WI38 (cell line): ENCODE measurements around the gene CCL4.
"Not testable (repeated sequence)": the region's sequence is repeated elsewhere in the genome, so short reads cannot be mapped to it uniquely, and the experiment has no call there.

Experiments
- H3K4me3 ChIP-seq: 2 replicates; pipeline ENCODE4 v1.5.1; 2011; ENCODE audit warnings: low read depth, mild to moderate bottlenecking, control low read depth, low read length
- TF ChIP-seq, protein P1 (sequence below): IDR thresholded peaks from 2 replicates; pipeline ENCODE4 v1.5.1; 2012; ENCODE audit warnings: low read depth, mild to moderate bottlenecking, control low read depth, low read length

CCL4 gene

DNA sequence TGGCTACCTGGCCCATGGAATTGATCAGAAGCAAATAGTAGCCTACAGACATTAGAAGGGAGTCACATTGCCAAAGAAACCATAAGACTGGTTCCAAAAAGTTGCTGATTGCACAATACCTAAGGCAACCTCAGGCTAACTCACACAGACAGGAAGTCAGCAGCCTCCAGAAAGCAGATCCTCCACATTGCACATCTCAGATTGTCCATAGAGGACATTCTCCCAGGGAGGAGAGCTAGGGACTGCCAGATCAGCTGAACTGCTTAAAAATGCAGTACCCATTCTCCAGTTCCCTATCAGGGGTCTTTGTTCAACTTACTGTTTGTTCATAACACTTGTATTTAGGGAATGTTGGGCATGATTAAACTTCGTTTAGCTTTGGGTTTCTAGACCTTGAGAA lies 17.9 kb upstream of the CCL4 start:
- TF ChIP-seq, protein P1, sequence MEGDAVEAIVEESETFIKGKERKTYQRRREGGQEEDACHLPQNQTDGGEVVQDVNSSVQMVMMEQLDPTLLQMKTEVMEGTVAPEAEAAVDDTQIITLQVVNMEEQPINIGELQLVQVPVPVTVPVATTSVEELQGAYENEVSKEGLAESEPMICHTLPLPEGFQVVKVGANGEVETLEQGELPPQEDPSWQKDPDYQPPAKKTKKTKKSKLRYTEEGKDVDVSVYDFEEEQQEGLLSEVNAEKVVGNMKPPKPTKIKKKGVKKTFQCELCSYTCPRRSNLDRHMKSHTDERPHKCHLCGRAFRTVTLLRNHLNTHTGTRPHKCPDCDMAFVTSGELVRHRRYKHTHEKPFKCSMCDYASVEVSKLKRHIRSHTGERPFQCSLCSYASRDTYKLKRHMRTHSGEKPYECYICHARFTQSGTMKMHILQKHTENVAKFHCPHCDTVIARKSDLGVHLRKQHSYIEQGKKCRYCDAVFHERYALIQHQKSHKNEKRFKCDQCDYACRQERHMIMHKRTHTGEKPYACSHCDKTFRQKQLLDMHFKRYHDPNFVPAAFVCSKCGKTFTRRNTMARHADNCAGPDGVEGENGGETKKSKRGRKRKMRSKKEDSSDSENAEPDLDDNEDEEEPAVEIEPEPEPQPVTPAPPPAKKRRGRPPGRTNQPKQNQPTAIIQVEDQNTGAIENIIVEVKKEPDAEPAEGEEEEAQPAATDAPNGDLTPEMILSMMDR = no peak
- H3K4me3 ChIP-seq = no peak overlapping the region

DNA sequence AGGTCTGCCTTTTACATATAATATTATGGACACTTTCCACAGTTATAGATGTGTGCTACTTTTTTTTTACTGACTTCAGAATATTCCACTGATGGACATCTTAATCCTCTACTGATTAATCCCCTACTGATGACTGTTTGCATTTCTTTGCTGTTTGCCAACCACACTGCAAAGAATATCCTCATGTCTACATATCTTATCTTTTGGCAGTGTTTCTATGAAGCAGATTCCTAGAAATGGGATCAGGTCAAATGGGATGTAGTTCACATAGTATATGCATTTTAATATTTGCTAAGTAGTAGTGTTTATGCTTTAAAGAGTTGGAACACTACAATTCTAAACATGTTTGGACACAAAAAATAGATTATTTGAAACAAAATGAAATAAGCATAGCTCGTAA lies 16.8 kb upstream of the CCL4 start:
- no peak overlapping the region for H3K4me3 ChIP-seq
- TF ChIP-seq, protein P1 = no peak

DNA sequence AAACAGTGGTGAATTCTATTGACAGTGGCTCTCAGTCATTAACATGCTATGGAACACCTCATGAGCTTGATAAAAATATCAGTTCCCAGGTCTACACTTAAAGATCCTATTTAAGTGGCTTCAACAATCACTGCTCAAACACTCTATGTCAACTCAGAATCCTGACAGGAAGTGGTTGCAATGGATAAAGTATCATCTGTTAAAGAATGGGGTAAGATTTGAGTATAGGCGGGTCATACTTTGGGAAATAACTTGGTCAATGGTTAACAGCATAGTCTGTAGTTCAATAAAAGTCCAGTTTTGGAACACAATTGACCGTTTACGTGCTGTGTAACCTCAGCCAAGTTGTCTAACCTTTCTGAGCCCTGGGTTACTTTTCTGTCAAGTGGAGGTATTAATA lies 16.2 kb upstream of the CCL4 start:
- not testable (repeated sequence) for H3K4me3 ChIP-seq

DNA sequence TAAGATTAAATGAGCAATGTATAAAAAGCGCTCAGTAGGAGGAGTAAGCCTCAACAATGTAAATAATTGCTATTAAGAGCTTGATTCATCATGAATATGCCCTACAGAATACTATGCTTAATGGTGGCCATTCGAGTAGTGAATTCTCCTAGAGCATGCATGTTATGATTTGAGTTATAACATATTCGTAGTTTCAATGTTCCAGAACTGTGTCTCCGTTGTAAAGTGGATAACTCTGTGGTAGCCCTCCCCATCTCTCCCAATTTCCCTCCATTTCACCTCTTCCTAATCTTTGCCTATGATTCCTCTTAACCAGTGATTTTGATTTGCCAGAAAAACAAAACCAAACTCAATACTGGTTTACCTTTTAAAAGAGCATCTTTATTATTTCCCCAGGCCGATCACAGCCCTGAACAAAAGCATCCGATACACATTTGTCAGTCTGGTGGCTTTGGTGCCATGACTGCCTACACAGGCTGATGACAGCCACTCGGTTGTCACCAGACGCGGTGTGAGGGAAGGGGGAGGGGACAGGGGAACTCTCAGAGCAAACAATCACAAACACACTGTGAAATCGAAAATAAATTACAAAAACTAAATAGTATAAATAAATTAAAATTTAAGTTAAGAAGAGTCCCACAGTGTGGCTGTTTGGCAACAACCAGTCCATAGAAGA lies 15.6 kb upstream of the CCL4 start:
- not testable (repeated sequence) for H3K4me3 ChIP-seq

DNA sequence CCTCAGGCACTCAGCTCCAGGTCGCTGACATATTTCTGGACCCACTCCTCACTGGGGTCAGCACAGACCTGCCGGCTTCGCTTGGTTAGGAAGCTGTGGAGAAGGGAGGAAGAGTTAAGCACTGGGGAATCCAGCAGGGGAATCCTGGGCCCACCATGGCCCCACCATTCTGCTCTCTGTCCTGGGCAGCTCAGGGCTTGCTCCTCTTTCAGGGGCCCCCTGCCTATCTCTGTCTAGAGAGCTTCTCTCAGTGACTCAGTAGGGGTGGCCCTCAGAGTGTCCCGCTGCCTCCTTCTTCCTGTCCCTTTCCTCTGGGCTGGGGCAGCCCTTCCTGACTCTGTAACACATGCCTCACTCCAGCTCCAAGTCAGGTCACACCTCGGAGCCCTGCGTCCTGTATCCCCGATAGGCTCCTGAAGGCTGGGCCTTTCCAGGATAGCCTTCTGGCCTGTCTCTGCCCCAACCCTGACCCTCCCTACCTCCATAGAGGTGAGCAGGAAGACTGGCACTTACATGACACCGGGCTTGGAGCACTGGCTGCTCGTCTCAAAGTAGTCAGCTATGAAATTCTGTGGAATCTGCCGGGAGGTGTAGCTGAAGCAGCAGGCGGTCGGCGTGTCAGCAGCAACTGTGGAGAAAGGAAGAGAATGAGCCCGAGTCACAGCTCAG lies 14.8 kb upstream of the CCL4 start:
- TF ChIP-seq, protein P1 = no peak
- H3K4me3 ChIP-seq = no peak overlapping the region

DNA sequence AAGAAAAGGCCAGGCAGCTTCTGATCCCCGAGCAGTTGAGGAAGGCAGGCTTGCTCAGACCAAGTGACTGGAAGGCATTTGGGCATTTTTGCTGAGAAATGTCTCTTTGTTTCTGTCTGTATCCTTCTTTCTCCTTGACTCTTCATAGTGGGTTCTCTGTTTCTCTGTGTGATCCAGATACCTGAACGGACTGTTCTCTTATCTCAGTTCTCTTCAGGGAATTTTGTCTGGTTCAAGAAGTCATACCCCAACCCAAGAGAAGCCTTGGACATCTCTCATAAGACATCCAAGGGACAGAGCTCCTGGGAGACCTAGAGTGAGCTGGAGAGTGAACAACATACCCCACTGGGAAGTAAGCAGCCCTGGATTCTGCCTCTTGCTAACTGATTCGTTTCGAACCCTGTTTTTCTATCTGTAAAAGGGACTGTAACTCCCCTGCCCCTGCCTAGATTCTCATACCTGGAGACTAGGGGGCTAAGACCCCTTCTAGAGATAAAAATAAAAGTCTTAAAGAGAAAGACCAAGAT lies 14.2 kb upstream of the CCL4 start:
- no peak overlapping the region for H3K4me3 ChIP-seq
- TF ChIP-seq, protein P1 = no peak

DNA sequence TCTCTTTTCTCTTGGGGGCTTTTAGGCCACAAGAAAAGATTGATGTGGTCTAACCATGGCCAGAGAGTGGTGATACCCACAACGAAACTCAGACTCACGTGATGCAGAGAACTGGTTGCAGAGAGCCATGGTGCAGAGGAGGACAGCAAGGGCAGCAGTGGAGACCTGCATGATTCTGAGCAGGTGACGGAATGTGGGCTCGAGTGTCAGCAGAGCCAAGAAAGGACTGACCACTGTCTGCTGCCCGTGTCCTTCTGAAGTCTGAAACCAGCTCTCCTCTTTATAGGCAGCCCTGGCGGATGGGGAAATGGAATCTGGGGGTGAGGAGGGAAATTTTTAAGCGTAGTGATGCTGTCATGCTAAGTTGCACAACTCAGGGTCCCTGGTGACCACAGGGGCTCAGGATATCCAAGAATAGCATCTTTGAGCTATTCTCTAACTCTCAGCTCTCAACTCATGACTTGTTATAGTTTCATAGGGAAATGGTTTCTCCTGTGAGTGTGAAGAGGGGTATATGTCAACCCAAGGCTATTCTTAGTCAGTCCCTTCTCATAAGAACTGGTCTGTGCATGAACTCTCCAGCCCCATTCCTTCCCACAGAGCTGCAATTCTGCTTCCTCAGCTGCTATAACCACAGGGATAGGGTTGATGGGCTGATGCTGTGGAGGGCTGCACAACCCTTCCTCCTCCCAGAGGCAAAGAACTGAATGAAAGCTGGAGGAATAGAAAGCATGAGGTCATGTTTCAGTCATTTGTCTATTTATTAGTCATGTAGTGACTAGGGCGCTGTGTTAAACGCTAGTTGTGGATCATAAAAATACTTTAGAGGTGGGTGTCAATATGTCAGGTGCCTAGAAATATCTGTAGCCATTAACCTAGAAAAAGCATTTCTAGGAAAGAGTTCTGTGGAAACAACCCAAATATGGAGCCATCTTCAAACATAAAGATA lies 13.5 kb upstream of the CCL4 start, which contains the start of gene CCL3:
TSS of gene CCL3 (minus strand) at position 256 of the 949 bp plus-strand sequence. CDS start at position 171, 85 bp downstream.
- TF ChIP-seq, protein P1 = no peak
- H3K4me3 ChIP-seq = no peak within 1 kb of the TSS

DNA sequence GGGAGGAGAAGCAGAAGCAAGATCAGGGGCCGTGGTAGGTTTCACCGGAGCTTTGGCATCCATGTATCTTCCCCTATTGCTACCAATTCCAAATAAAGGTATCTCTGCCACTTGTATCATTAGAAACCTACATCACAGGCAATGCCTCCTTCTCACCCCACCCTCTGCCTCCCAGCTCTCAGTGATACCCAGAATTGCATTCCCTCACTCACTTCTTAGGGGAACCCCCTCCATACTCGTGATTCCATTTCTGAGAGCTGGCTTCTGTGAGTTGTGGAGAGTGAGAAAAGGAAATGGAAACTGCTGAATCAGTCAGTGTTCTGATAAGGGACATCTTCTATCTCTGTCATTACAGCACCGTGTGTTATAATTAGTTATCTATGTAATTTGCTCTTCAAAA lies 11.4 kb upstream of the CCL4 start:
- no peak overlapping the region for H3K4me3 ChIP-seq
- TF ChIP-seq, protein P1 = no peak

DNA sequence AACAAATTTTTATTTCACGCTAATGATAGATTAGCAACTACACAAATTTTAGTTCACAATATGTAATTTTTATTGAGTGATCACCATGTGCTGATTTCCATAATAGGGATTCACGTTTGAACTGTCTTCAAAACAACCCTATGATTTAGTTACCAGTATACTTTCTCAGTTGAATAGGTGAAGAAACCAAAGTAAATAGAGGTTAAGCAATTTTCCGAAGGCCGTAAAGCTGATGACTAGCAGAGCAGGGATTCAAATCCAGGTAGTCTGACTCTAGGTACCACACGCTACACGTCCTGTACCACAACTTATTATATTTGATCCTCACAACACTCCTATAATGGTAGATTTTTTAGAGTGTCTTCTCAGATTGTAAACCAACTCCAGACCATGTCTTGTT lies 10.9 kb upstream of the CCL4 start:
- H3K4me3 ChIP-seq = not testable (repeated sequence)
